B cell (primary cell): Measurements from ENCODE around the gene CUL1.
"Not testable (repeated sequence)": the region's sequence is repeated elsewhere in the genome, so short reads cannot be mapped to it uniquely, and the experiment has no call there.

ENCODE experiments used
- CTCF ChIP-seq: fragments of 200-600 bp; IDR thresholded peaks from one replicate; pipeline ENCODE4 v1.8.0; 2022; ENCODE audit warnings: antibody characterized with exemption, mild to moderate bottlenecking
- EZH2 ChIP-seq: IDR thresholded peaks from 2 replicates; pipeline ENCODE4 v1.6.1; 2012; ENCODE audit warnings: borderline replicate concordance, low read depth, mild to moderate bottlenecking, moderate library complexity, low read length; ENCODE audit not compliant: insufficient read depth, poor library complexity, severe bottlenecking

GRCh38 chr7:148703671-148703962, 4.9 kb downstream of the CUL1 start:
- TF ChIP-seq CTCF, EZH2: not testable (repeated sequence)
